Measurements from ENCODE around the gene SKAP1.
"Not testable (repeated sequence)": the region's sequence is repeated elsewhere in the genome, so short reads cannot be mapped to it uniquely, and the experiment has no call there.

SKAP1 gene

DNA sequence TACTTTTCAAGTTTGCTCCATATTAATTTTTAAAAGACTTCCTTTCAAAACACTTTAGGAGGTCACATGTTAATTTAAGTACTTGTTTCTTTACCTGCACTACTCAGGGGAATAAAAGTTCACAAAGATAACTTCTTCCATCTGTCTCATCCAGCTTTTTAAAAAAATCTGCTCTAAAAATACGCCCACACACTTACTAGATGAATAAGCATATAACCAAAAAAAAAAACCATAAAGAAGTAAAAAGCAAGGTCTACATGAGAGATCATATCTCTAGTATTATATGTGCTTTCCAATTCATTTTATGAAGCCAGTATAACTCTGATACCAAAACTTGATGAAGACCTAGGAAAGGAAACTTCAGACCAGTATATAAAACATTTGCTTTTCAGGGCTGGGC is 17.2 kb downstream of the SKAP1 start:
- no peaks in the 10 kb centered on the region for H3K36me3 ChIP-seq (ENCODE audit: insufficient read depth, low read length)
- no peaks in the 10 kb centered on the region for H3K4me1 ChIP-seq (ENCODE audit: control insufficient read depth, insufficient read depth, low read length, unreplicated experiment)
- peaks cover 83% of the 10 kb centered on the region for H3K27me3 ChIP-seq (ENCODE audit: insufficient read depth, low read length)
- no peak overlapping the region for H3K4me3 ChIP-seq (ENCODE audit: low read depth, low read length)
- no peak overlapping the region for H3K27ac ChIP-seq (ENCODE audit: low read depth, low read length)
- H2AFZ ChIP-seq (ENCODE audit: low read length, unreplicated experiment): no peak overlapping the region
- no peaks in the 10 kb centered on the region for H3K79me2 ChIP-seq (ENCODE audit: control insufficient read depth, insufficient read depth, low read length, unreplicated experiment)

DNA sequence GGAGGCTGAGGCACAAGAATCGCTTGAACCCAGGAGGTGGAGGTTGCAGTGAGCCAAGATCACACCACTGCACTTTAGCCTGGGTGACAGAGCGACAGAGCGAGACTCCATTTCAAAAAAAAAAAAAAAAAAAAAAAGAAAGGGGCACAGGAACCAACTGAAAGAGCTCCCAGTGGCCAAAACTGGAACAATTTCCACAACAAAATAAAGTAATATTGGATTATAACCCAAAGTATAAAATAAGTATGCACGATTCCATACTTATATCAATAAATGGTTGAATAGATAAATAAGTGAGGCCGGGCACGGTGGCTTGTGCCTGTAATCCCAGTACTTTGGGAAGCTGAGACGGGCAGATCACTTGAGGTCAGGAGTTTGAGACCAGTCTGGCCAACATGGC is 19.2 kb downstream of the SKAP1 start:
- H2AFZ ChIP-seq (ENCODE audit: low read length, unreplicated experiment); H3K36me3 ChIP-seq (ENCODE audit: insufficient read depth, low read length); H3K4me1 ChIP-seq (ENCODE audit: control insufficient read depth, insufficient read depth, low read length, unreplicated experiment); H3K4me3 ChIP-seq (ENCODE audit: low read depth, low read length); H3K27ac ChIP-seq (ENCODE audit: low read depth, low read length); H3K79me2 ChIP-seq (ENCODE audit: control insufficient read depth, insufficient read depth, low read length, unreplicated experiment): not testable (repeated sequence)
- peaks cover 74% of the 10 kb centered on the region for H3K27me3 ChIP-seq (ENCODE audit: insufficient read depth, low read length)

DNA sequence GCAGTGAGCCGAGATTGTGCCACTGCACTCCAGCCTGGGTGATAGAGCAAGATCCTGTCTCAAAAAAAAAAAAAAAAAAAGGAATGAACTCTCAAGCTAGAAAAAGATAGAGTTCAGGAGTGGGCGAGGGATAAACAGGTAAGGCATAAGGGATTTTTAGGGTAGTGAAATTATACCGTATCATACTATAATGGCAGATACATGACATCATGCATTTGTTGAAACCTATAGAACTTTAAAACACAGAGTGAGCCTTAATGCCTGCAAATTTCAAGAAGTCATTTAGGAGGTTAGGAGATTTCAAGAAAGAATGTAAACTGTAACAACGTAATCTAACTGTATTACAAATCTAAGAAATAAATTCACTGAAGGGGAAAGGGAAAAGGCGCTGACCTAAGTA is 20.4 kb downstream of the SKAP1 start:
- Histone ChIP-seq H3K4me3 (ENCODE audit: low read depth, low read length) (no peak overlapping the region), H3K27me3 (ENCODE audit: insufficient read depth, low read length) (peaks cover 62% of the 10 kb centered on the region), H2AFZ (ENCODE audit: low read length, unreplicated experiment) (no peak overlapping the region), H3K79me2 (ENCODE audit: control insufficient read depth, insufficient read depth, low read length, unreplicated experiment) (no peaks in the 10 kb centered on the region), H3K36me3 (ENCODE audit: insufficient read depth, low read length) (no peaks in the 10 kb centered on the region), H3K4me1 (ENCODE audit: control insufficient read depth, insufficient read depth, low read length, unreplicated experiment) (no peaks in the 10 kb centered on the region), H3K27ac (ENCODE audit: low read depth, low read length) (no peak overlapping the region)

DNA sequence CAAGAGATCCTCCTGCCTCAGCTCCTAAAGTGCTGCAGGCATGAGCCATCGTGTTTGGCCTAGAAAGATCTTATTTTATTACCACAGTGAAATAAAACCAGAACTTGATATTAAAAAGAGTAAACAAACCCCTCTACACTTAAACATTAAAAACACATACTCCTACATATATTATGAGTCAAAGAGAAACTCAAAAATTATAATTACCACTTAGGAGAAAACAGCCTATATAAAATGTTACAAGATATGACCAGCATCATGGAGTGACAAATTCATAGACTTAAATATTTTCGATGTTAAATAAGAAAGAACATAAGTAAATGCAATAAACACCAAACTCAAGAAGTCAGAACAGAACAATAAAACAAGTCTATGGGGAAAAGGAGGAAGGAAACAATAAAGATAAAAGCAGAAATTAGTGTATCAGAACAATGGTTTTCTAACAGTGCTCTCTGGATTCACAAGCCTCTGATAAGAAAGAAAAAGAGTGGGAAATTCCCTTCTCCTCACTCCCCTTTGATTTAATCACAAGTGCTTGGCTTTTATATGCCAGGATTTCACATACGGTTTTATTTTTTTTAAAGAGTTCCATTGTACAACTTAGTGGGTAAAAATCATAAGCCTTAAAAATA is 23.0 kb downstream of the SKAP1 start:
- no peak overlapping the region for H3K27ac ChIP-seq (ENCODE audit: low read depth, low read length)
- no peak overlapping the region for H2AFZ ChIP-seq (ENCODE audit: low read length, unreplicated experiment)
- no peaks in the 10 kb centered on the region for H3K4me1 ChIP-seq (ENCODE audit: control insufficient read depth, insufficient read depth, low read length, unreplicated experiment)
- peaks cover 50% of the 10 kb centered on the region for H3K27me3 ChIP-seq (ENCODE audit: insufficient read depth, low read length)
- no peaks in the 10 kb centered on the region for H3K36me3 ChIP-seq (ENCODE audit: insufficient read depth, low read length)
- H3K4me3 ChIP-seq (ENCODE audit: low read depth, low read length): no peak overlapping the region
- no peaks in the 10 kb centered on the region for H3K79me2 ChIP-seq (ENCODE audit: control insufficient read depth, insufficient read depth, low read length, unreplicated experiment)

DNA sequence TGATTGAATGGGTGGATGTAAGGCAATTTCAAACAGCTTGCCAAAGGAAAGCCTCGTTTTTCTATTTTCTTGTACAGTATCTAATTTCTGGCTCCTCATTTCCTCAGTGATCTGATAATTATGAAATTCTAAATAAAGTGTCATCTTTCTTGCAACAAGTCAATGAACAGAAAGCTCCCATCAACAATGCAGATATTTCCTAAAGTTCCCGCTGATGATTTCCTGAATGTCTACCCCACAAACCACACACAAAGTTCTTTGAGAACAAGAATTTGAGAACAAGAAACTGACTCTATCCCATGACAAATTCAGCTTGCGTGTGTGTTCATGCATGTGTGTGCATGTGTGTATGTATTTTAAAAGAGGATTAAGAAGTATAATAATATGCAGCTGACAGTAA is 35.2 kb downstream of the SKAP1 start:
- H3K4me1 ChIP-seq (ENCODE audit: control insufficient read depth, insufficient read depth, low read length, unreplicated experiment): no peaks in the 10 kb centered on the region
- no peaks in the 10 kb centered on the region for H3K36me3 ChIP-seq (ENCODE audit: insufficient read depth, low read length)
- H3K4me3 ChIP-seq (ENCODE audit: low read depth, low read length): no peak overlapping the region
- no peaks in the 10 kb centered on the region for H3K79me2 ChIP-seq (ENCODE audit: control insufficient read depth, insufficient read depth, low read length, unreplicated experiment)
- H3K27me3 ChIP-seq (ENCODE audit: insufficient read depth, low read length): peaks cover 86% of the 10 kb centered on the region
- no peak overlapping the region for H2AFZ ChIP-seq (ENCODE audit: low read length, unreplicated experiment)
- H3K27ac ChIP-seq (ENCODE audit: low read depth, low read length): no peak overlapping the region

DNA sequence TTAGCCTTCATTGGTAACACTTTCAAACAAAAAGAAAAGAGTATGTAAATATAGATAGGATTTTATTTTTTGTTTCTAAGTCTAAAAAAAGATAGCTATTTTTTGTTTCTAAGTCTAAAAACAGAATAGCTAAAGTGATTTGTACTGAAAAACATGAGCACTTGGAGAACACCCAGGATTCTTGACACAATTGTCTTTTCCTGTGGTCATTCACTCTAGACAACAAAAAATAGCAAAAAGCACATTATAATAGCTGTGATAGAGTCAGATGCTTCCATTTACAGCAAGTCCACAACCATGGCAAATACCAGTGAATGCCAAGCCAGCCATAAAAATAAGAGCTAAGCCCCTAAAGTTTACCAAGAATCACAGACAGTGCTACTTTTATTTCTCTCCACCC is 36.7 kb downstream of the SKAP1 start:
- Histone ChIP-seq H3K79me2 (ENCODE audit: control insufficient read depth, insufficient read depth, low read length, unreplicated experiment) (no peaks in the 10 kb centered on the region), H3K4me1 (ENCODE audit: control insufficient read depth, insufficient read depth, low read length, unreplicated experiment) (no peaks in the 10 kb centered on the region), H2AFZ (ENCODE audit: low read length, unreplicated experiment) (no peak overlapping the region), H3K27ac (ENCODE audit: low read depth, low read length) (no peak overlapping the region), H3K36me3 (ENCODE audit: insufficient read depth, low read length) (no peaks in the 10 kb centered on the region), H3K27me3 (ENCODE audit: insufficient read depth, low read length) (peaks cover 93% of the 10 kb centered on the region), H3K4me3 (ENCODE audit: low read depth, low read length) (no peak overlapping the region)

DNA sequence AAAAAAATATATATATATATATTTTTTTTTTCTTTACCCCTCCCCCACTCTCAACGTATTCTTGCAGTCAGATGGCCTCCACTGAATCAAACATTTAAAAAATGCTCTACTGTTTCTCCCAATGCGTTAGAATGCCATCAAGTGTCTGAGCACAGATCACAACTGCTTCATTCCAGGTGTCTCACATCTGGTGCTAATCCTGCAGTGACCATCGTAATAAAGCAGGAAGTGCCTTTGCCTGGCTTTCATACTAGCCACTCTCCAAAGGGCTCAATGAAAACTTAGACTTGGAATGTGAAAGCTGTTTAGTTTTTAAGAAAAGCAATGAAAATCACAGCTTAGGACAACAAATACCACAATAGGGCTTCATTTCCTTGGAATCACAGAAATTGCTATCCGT is 37.2 kb downstream of the SKAP1 start:
- Histone ChIP-seq H3K27ac (ENCODE audit: low read depth, low read length) (no peak overlapping the region), H3K4me3 (ENCODE audit: low read depth, low read length) (no peak overlapping the region), H2AFZ (ENCODE audit: low read length, unreplicated experiment) (no peak overlapping the region), H3K79me2 (ENCODE audit: control insufficient read depth, insufficient read depth, low read length, unreplicated experiment) (no peaks in the 10 kb centered on the region), H3K27me3 (ENCODE audit: insufficient read depth, low read length) (peaks cover 93% of the 10 kb centered on the region), H3K36me3 (ENCODE audit: insufficient read depth, low read length) (no peaks in the 10 kb centered on the region), H3K4me1 (ENCODE audit: control insufficient read depth, insufficient read depth, low read length, unreplicated experiment) (no peaks in the 10 kb centered on the region)

DNA sequence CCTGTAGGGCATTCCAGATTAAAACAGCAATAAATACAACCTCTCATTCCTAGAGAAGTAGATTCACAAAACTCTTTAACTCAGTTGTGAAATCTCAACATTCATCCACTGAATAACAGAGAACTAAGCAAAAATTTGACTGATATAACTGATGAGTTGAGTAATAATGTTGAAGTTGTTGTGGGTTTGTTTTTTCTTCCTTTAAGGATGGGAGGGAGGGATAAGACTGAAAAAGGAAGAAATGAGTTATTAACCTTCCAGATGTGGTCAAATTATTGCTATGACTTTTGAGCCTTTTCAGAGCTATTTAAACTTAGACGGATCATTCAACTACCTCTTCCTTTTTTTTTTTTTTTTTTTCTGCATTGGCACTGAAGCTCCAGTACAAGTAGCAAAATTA is 38.6 kb downstream of the SKAP1 start:
- H3K27ac ChIP-seq (ENCODE audit: low read depth, low read length): no peak overlapping the region
- peaks cover 97% of the 10 kb centered on the region for H3K27me3 ChIP-seq (ENCODE audit: insufficient read depth, low read length)
- no peak overlapping the region for H2AFZ ChIP-seq (ENCODE audit: low read length, unreplicated experiment)
- H3K79me2 ChIP-seq (ENCODE audit: control insufficient read depth, insufficient read depth, low read length, unreplicated experiment): no peaks in the 10 kb centered on the region
- H3K4me1 ChIP-seq (ENCODE audit: control insufficient read depth, insufficient read depth, low read length, unreplicated experiment): no peaks in the 10 kb centered on the region
- no peak overlapping the region for H3K4me3 ChIP-seq (ENCODE audit: low read depth, low read length)
- no peaks in the 10 kb centered on the region for H3K36me3 ChIP-seq (ENCODE audit: insufficient read depth, low read length)

DNA sequence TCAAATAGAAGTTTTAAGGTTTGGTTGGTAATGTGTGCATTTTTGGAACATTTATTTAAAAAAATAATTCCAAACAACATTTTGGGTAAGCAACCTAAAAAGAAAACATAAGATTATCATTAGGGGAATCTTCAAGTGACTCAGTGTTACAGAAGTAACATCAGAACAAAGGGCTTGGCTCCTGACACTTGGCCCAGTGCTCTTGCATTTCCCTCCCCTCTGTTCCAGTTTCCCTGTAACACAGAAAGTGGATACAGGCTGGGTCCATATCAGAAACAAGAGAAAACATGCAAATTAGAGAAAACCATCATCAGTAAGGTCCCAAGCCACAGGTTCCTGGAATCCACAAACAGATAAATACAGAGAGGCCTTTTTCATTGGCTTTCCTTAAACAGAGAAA is 40.1 kb downstream of the SKAP1 start:
- Histone ChIP-seq H3K4me1 (ENCODE audit: control insufficient read depth, insufficient read depth, low read length, unreplicated experiment) (no peaks in the 10 kb centered on the region), H3K27me3 (ENCODE audit: insufficient read depth, low read length) (peaks cover 93% of the 10 kb centered on the region), H3K4me3 (ENCODE audit: low read depth, low read length) (no peak overlapping the region), H2AFZ (ENCODE audit: low read length, unreplicated experiment) (no peak overlapping the region), H3K27ac (ENCODE audit: low read depth, low read length) (no peak overlapping the region), H3K36me3 (ENCODE audit: insufficient read depth, low read length) (no peaks in the 10 kb centered on the region), H3K79me2 (ENCODE audit: control insufficient read depth, insufficient read depth, low read length, unreplicated experiment) (no peaks in the 10 kb centered on the region)

DNA sequence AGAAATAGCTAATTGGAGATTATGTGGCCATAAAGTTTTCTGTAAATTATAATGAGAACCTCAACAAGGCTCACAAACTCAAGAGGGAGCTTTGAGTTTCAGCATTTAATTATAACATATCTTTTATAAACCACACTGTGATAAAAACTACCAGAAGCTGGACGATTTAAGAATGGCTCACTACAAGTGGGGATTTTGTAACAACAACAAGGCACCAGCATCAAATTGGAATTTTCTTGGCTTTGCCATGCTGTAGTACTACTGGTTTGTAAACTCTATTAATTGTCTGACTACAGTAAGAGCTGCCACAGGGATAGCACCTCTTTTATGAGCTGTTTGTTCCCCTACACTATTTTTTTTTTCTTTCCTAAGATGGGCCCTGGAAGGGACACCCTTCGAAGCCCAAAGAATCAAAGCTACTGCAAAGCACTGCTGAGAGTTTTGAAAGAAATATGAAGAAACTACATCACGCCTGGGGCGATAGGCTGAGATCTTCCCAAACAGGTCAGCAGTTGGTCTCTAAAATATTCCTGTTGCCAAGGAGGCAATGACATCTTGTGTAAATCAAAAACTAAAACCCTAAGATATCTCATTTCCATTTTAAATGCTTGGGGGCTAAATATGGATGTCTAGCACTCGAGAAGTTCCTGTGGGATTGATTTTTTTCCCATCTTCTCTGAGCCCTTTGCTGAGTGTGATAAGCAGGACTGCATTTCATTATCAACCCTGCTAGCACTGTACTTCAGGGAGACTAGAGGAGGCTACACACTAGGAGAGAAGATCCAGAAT is 40.9 kb downstream of the SKAP1 start:
- no peak overlapping the region for H3K27ac ChIP-seq (ENCODE audit: low read depth, low read length)
- H3K79me2 ChIP-seq (ENCODE audit: control insufficient read depth, insufficient read depth, low read length, unreplicated experiment): no peaks in the 10 kb centered on the region
- H3K36me3 ChIP-seq (ENCODE audit: insufficient read depth, low read length): no peaks in the 10 kb centered on the region
- H2AFZ ChIP-seq (ENCODE audit: low read length, unreplicated experiment): no peak overlapping the region
- H3K4me3 ChIP-seq (ENCODE audit: low read depth, low read length): no peak overlapping the region
- H3K4me1 ChIP-seq (ENCODE audit: control insufficient read depth, insufficient read depth, low read length, unreplicated experiment): no peaks in the 10 kb centered on the region
- H3K27me3 ChIP-seq (ENCODE audit: insufficient read depth, low read length): peaks cover 92% of the 10 kb centered on the region

DNA sequence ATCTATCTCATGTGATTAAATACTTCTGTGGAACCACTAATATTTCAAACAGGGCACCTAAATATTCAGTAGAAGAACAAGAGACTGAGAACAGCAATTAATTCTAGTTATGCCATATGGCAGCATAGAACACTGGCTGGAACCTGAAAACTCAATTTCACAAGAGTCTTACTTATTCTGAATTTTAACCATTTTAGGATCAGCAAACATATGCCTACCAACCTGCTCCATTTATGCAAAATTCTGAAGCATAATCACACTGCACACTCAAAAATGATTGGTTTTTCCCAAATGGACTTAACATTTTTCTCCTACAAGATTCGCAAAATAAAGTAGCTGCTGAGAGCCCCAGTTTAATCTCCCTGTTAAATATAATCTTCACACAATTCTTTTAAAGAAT is 43.2 kb downstream of the SKAP1 start:
- Histone ChIP-seq H3K27me3 (ENCODE audit: insufficient read depth, low read length) (peaks cover 85% of the 10 kb centered on the region), H3K27ac (ENCODE audit: low read depth, low read length) (no peak overlapping the region), H3K4me1 (ENCODE audit: control insufficient read depth, insufficient read depth, low read length, unreplicated experiment) (no peaks in the 10 kb centered on the region), H2AFZ (ENCODE audit: low read length, unreplicated experiment) (no peak overlapping the region), H3K4me3 (ENCODE audit: low read depth, low read length) (no peak overlapping the region), H3K36me3 (ENCODE audit: insufficient read depth, low read length) (no peaks in the 10 kb centered on the region), H3K79me2 (ENCODE audit: control insufficient read depth, insufficient read depth, low read length, unreplicated experiment) (no peaks in the 10 kb centered on the region)
